ENCODE data around the gene ENO3.

DNA sequence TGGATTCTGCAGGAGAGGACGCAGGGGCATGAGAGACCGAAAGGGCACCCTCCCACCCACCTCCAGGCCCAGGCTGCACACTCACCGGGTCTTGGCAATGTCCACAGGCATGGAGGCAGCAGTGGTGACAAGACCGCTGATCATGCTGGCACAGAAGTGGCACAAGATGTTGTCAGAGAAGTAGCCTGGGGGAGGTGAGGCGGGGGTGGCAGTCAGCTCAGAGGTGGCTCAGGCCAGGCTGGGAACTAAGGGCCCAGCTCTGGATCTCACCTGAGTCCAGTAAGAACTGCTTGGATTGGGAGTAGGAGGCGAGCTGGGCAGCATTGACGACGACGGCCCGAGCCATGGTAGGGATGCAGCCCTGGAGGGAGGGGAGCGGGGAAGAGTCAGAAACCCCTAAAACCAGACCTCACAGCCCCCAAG lies 12.8 kb upstream of the ENO3 start:
- TF ChIP-seq, protein P1, sequence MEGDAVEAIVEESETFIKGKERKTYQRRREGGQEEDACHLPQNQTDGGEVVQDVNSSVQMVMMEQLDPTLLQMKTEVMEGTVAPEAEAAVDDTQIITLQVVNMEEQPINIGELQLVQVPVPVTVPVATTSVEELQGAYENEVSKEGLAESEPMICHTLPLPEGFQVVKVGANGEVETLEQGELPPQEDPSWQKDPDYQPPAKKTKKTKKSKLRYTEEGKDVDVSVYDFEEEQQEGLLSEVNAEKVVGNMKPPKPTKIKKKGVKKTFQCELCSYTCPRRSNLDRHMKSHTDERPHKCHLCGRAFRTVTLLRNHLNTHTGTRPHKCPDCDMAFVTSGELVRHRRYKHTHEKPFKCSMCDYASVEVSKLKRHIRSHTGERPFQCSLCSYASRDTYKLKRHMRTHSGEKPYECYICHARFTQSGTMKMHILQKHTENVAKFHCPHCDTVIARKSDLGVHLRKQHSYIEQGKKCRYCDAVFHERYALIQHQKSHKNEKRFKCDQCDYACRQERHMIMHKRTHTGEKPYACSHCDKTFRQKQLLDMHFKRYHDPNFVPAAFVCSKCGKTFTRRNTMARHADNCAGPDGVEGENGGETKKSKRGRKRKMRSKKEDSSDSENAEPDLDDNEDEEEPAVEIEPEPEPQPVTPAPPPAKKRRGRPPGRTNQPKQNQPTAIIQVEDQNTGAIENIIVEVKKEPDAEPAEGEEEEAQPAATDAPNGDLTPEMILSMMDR (IDR thresholded peaks at IDR 0.05) = no peak
- TF ChIP-seq POLR2A (IDR thresholded peaks at IDR 0.05) = no peak

Measured in thyroid gland (tissue), 4 donors.